K562 (cell line): ENCODE measurements around the gene C1orf198. TPM values are rescaled to one million over a fixed set of nuclear protein-coding genes. Genes with fewer than 3 reads are reported as not detected.

Experiments
- ATAC-seq: fragments of 200-7000 bp; cut with Tn5 transposase; 3 replicates; pipeline ENCODE4 v1.9.1; 2020; ENCODE audit warnings: moderate library complexity
- BruUV-seq: library from RNA; stranded (reverse); fragments of 400-500 nt; replicated peaks from 2 replicates; lab custom pipeline; 2021; lab: Mats Ljungman, UMichigan
- CTCF ChIA-PET: fragments of 300-600 bp; formaldehyde crosslinking; extraction: SDS; loops from one replicate; lab custom pipeline; 2021; ENCODE audit warnings: low intra/inter-chr PET ratio; lab: Yijun Ruan, JAX
- POLR2A ChIA-PET: fragments of 300-600, 350-650 bp; sonication (Branson Sonifier 250); formaldehyde crosslinking; extraction: SDS; loops from one replicate; lab custom pipeline; 2021; ENCODE audit warnings: antibody characterized with exemption, inconsistent platforms; lab: Yijun Ruan, JAX
- DNase-seq, 4 experiments: peaks; one replicate each; pipeline versions ENCODE4 v3.0.0 to v3.0.0-alpha.2; 2011 to 2018; ENCODE audit warnings: low spot score in 3 of 4, mixed read lengths in 3 of 4; ENCODE audit errors: extremely low read depth in 1 of 4
- FAIRE-seq: peaks from 2 replicates; lab custom pipeline; 2011; peaks lifted over from hg19 to GRCh38; lab: Jason Lieb, UNC
- H2AFZ ChIP-seq: 2 replicates; pipeline ENCODE4 v1.6.0; 2011; ENCODE audit warnings: low read depth, low read length, control low read depth, inconsistent platforms
- H3K27ac ChIP-seq: fragments of 200-600 bp; 3 replicates; pipeline ENCODE4 v1.8.0; 2011; ENCODE audit warnings: low read depth, mild to moderate bottlenecking, control low read depth, inconsistent platforms, low read length, moderate library complexity, mixed read lengths; ENCODE audit errors: extremely low read depth
- H3K27me3 ChIP-seq, 2 experiments: fragments of 300-600 bp in 1 of 2; 2 replicates in 1 of 2; 3 replicates in 1 of 2; pipeline versions ENCODE4 v1.6.0 to v1.8.0; 2011; ENCODE audit warnings: inconsistent platforms in 2 of 2, low read length in 2 of 2, mild to moderate bottlenecking in 1 of 2, mixed read lengths in 1 of 2, moderate library complexity in 1 of 2; ENCODE audit not compliant: control insufficient read depth in 2 of 2, insufficient read depth in 2 of 2
- H3K36me3 ChIP-seq: fragments of 300-600 bp; 3 replicates; pipeline ENCODE4 v1.8.0; 2011; ENCODE audit warnings: mild to moderate bottlenecking, low read length, inconsistent platforms; ENCODE audit not compliant: control insufficient read depth, insufficient read depth
- H3K4me1 ChIP-seq, 2 experiments: fragments of 200-600 bp in 1 of 2; replicated peaks in 1 of 2; 2 replicates in 1 of 2; 3 replicates in 1 of 2; pipeline versions ENCODE4 v1.5.1 to v1.8.0; 2011; ENCODE audit warnings: inconsistent platforms in 2 of 2, low read length in 2 of 2, mild to moderate bottlenecking in 1 of 2, mixed read lengths in 1 of 2, moderate library complexity in 1 of 2; ENCODE audit not compliant: control insufficient read depth in 2 of 2, insufficient read depth in 2 of 2
- H3K4me2 ChIP-seq: 2 replicates; pipeline ENCODE4 v1.6.1; 2011; ENCODE audit warnings: low read length, control low read depth, inconsistent platforms, mixed read lengths; ENCODE audit not compliant: insufficient read depth
- H3K4me3 ChIP-seq: fragments of 200-600 bp; sonication (generic), shearing (Covaris generic); 2 replicates; pipeline ENCODE4 v1.5.1; 2016; ENCODE audit warnings: control low read depth, inconsistent platforms
- H3K79me2 ChIP-seq: fragments of 200-600 bp; 3 replicates; pipeline ENCODE4 v1.8.0; 2011; ENCODE audit warnings: low read length, inconsistent platforms; ENCODE audit not compliant: control insufficient read depth, insufficient read depth
- H3K9ac ChIP-seq, 2 experiments: 2 replicates each; pipeline versions ENCODE4 v1.6.0 to v1.6.1; 2011; ENCODE audit warnings: low read depth in 2 of 2, low read length in 2 of 2, control low read depth in 1 of 2, inconsistent platforms in 1 of 2, mild to moderate bottlenecking in 1 of 2, mixed read lengths in 1 of 2; ENCODE audit not compliant: insufficient read depth in 1 of 2
- H3K9me1 ChIP-seq: one replicate; pipeline ENCODE4 v1.6.0; 2011; ENCODE audit warnings: inconsistent platforms, mild to moderate bottlenecking, low read length, moderate library complexity; ENCODE audit not compliant: control insufficient read depth, insufficient read depth
- H3K9me3 ChIP-seq: replicated peaks from 2 replicates; pipeline ENCODE4 v1.5.1; 2011; ENCODE audit warnings: low read depth, low read length, inconsistent platforms; ENCODE audit not compliant: control insufficient read depth, insufficient read depth
- H4K20me1 ChIP-seq: replicated peaks from 2 replicates; pipeline ENCODE4 v1.6.1; 2011; ENCODE audit warnings: low read length, inconsistent platforms, mixed read lengths; ENCODE audit not compliant: control insufficient read depth, insufficient read depth
- GATAD2B ChIP-seq: fragments of 450-650 bp; IDR thresholded peaks from 2 replicates; pipeline ENCODE4 v1.6.1; 2017; ENCODE audit warnings: mild to moderate bottlenecking, borderline replicate concordance
- JUNB ChIP-seq: fragments of 450-650 bp; formaldehyde crosslinking; conservative IDR thresholded peaks from 2 replicates; pipeline ENCODE4 v1.4.0; 2020; ENCODE audit warnings: mild to moderate bottlenecking
- KLF10 ChIP-seq: fragments of 250-450 bp; sonication (Bioruptor Pico); IDR thresholded peaks from 2 replicates; pipeline ENCODE4 v1.6.1; 2021; ENCODE audit warnings: matching md5 sums
- LCOR ChIP-seq: sonication (generic); formaldehyde crosslinking; IDR thresholded peaks from 2 replicates; pipeline ENCODE4 v1.8.0; 2022; ENCODE audit warnings: mild to moderate bottlenecking, missing genetic modification reagents
- NFXL1 ChIP-seq: fragments of 450-650 bp; formaldehyde crosslinking; IDR thresholded peaks from 2 replicates; pipeline ENCODE4 v1.4.0; 2021; ENCODE audit warnings: mild to moderate bottlenecking
- RAD21 ChIP-seq, 2 experiments: fragments of 250-450 bp in 1 of 2; fragments of 450-650 bp in 1 of 2; sonication (Bioruptor Pico) in 1 of 2; formaldehyde crosslinking in 1 of 2; IDR thresholded peaks in 1 of 2; conservative IDR thresholded peaks in 1 of 2; 2 replicates each; pipeline versions ENCODE4 v1.4.0 to v1.8.0; 2020 to 2022; ENCODE audit warnings: mild to moderate bottlenecking in 2 of 2, moderate library complexity in 1 of 2
- SRSF1 ChIP-seq: fragments of 200-400 bp; formaldehyde crosslinking; IDR thresholded peaks from 2 replicates; pipeline ENCODE4 v1.6.1; 2017; ENCODE audit warnings: mild to moderate bottlenecking, low read depth, low read length, moderate library complexity
- WGBS: fragments of 100-300 bp; shearing (Covaris generic); methylation state at CpG from one replicate; pipeline ENCODE4 v1.1.6; 2016; ENCODE audit warnings: low coverage, mixed read lengths; ENCODE audit not compliant: insufficient coverage; ENCODE audit errors: missing lambda C conversion rate; 5-methylcytosine and 5-hydroxymethylcytosine counted together
- in situ Hi-C: fragments of 300-500 bp; cut with MboI; formaldehyde crosslinking; loops from 4 replicates; pipeline ENCODE4 v1.15.0; 2018; ENCODE audit warnings: inconsistent platforms, mixed read lengths
- intact Hi-C: fragments of 100-400 bp; cut with micrococcal nuclease; formaldehyde crosslinking; loops from 2 replicates; pipeline ENCODE4 v1.14.2; 2022
- polyA plus RNA-seq, 8 experiments: library from polyadenylated mRNA; depleted of rRNA in 4 of 8; stranded (reverse) in 5 of 8; unstranded in 3 of 8; fragments of >200 nt; fragmentation: Nextera tagmentation in 2 of 8; fragmentation: Illumina TruSeq in 1 of 8; extraction: Ambion mirVana in 2 of 8; extraction: Trizol in 1 of 8; gene quantifications; 2 replicates each; pipeline versions ENCODE4 v1.2.1 to v1.2.3, GENCODE V29; 2011 to 2014; ENCODE audit warnings: inconsistent platforms in 1 of 8, missing spikeins in 1 of 8
- total RNA-seq, 7 experiments: library from RNA; depleted of rRNA in 6 of 7; stranded (reverse); fragments of >200 nt in 6 of 7; fragmentation: Illumina TruSeq in 2 of 7; extraction: Trizol in 2 of 7; gene quantifications; 2 replicates each; pipeline versions ENCODE4 v1.2.1 to v1.2.3, GENCODE V29; 2011 to 2021; ENCODE audit warnings: low replicate concordance in 1 of 7
- TF ChIP-seq, protein P1 (sequence below), 3 experiments: IDR thresholded peaks in 2 of 3; conservative IDR thresholded peaks in 1 of 3; 2 replicates each; pipeline ENCODE4 v1.5.1; 2011 to 2012; ENCODE audit warnings: low read length in 3 of 3, mild to moderate bottlenecking in 3 of 3, control low read depth in 2 of 3, improper control_type of control experiment in 1 of 3, inconsistent platforms in 1 of 3, low read depth in 1 of 3, mixed read lengths in 1 of 3, moderate library complexity in 1 of 3; ENCODE audit not compliant: insufficient read depth in 2 of 3
- TF ChIP-seq, protein P2 (sequence below), 2 experiments: fragments of 450-650 bp; formaldehyde crosslinking in 1 of 2; IDR thresholded peaks; 2 replicates each; pipeline versions ENCODE4 v1.4.0 to v1.6.1; 2014 to 2020; ENCODE audit warnings: mild to moderate bottlenecking in 2 of 2, borderline replicate concordance in 1 of 2, low read depth in 1 of 2
- TF ChIP-seq, protein P3 (sequence below), 2 experiments: fragments of 450-650 bp in 1 of 2; sonication (generic) in 1 of 2; formaldehyde crosslinking in 1 of 2; IDR thresholded peaks in 1 of 2; conservative IDR thresholded peaks in 1 of 2; 2 replicates each; pipeline versions ENCODE4 v1.6.1 to v1.8.1; 2016 to 2023; ENCODE audit warnings: mild to moderate bottlenecking in 2 of 2, moderate library complexity in 2 of 2, inconsistent platforms in 1 of 2, missing genetic modification reagents in 1 of 2

Gene C1orf198
- total and polyA plus RNA-seq, 9 of the 15 experiments (the other 6 are each of a cell fraction or from before 2014, with no cell fraction given), result 2.0 to 15.1 (median 10.4) TPM

DNA sequence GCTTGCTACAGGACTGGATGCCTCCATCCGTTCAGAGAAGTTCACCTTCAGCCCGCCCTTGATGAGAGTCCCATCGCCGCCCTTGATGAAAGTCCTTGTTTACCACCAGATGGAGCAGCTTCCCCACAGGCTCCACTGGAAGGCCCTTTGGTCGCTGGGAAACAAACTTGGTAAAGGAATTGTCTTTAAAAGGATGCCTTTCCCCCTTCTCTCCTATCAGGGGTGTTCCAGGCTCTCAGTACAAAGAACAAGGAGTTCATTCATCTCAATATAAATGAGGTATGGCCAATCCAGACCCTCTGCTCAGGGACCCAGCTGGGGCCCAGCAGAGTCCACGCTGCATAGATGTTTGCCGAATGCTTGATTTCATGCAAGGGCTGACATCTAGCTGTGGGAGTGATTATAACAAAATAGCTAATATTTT, 70.4 kb downstream of the C1orf198 start:
- ATAC-seq, result peak; percentile 95
- POLR2A ChIA-PET, result no interaction called here
- no peak for TF ChIP-seq SRSF1
- peak; percentile 60; the same call in 1 of the 2 replicates for TF ChIP-seq LCOR (CRISPR knock-in tag)
- TF ChIP-seq NFXL1, result no peak
- TF ChIP-seq RAD21 (CRISPR knock-in tag; conservative IDR thresholded peaks at IDR 0.05 in 1 of 2, IDR thresholded peaks at IDR 0.05 in 1 of 2), result peak; percentile 90 to 98
- TF ChIP-seq, protein P1, sequence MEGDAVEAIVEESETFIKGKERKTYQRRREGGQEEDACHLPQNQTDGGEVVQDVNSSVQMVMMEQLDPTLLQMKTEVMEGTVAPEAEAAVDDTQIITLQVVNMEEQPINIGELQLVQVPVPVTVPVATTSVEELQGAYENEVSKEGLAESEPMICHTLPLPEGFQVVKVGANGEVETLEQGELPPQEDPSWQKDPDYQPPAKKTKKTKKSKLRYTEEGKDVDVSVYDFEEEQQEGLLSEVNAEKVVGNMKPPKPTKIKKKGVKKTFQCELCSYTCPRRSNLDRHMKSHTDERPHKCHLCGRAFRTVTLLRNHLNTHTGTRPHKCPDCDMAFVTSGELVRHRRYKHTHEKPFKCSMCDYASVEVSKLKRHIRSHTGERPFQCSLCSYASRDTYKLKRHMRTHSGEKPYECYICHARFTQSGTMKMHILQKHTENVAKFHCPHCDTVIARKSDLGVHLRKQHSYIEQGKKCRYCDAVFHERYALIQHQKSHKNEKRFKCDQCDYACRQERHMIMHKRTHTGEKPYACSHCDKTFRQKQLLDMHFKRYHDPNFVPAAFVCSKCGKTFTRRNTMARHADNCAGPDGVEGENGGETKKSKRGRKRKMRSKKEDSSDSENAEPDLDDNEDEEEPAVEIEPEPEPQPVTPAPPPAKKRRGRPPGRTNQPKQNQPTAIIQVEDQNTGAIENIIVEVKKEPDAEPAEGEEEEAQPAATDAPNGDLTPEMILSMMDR (IDR thresholded peaks at IDR 0.05 in 2 of 3, conservative IDR thresholded peaks at IDR 0.05 in 1 of 3; ENCODE audit: insufficient read depth in 2 of 3, low read depth in 1 of 3, low read length in 3 of 3), result peak; percentile 79 to 84 (median 82)
- no peak for TF ChIP-seq KLF10 (CRISPR knock-in tag)
- no peak for TF ChIP-seq JUNB (CRISPR knock-in tag)
- no peak for TF ChIP-seq GATAD2B
- TF ChIP-seq, protein P2, sequence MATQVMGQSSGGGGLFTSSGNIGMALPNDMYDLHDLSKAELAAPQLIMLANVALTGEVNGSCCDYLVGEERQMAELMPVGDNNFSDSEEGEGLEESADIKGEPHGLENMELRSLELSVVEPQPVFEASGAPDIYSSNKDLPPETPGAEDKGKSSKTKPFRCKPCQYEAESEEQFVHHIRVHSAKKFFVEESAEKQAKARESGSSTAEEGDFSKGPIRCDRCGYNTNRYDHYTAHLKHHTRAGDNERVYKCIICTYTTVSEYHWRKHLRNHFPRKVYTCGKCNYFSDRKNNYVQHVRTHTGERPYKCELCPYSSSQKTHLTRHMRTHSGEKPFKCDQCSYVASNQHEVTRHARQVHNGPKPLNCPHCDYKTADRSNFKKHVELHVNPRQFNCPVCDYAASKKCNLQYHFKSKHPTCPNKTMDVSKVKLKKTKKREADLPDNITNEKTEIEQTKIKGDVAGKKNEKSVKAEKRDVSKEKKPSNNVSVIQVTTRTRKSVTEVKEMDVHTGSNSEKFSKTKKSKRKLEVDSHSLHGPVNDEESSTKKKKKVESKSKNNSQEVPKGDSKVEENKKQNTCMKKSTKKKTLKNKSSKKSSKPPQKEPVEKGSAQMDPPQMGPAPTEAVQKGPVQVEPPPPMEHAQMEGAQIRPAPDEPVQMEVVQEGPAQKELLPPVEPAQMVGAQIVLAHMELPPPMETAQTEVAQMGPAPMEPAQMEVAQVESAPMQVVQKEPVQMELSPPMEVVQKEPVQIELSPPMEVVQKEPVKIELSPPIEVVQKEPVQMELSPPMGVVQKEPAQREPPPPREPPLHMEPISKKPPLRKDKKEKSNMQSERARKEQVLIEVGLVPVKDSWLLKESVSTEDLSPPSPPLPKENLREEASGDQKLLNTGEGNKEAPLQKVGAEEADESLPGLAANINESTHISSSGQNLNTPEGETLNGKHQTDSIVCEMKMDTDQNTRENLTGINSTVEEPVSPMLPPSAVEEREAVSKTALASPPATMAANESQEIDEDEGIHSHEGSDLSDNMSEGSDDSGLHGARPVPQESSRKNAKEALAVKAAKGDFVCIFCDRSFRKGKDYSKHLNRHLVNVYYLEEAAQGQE (IDR thresholded peaks at IDR 0.05; ENCODE audit: borderline replicate concordance), result peak; percentile 90
- TF ChIP-seq, protein P2 (CRISPR knock-in tag; IDR thresholded peaks at IDR 0.05; ENCODE audit: low read depth), result no peak
- TF ChIP-seq, protein P3, sequence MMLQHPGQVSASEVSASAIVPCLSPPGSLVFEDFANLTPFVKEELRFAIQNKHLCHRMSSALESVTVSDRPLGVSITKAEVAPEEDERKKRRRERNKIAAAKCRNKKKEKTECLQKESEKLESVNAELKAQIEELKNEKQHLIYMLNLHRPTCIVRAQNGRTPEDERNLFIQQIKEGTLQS (IDR thresholded peaks at IDR 0.05), result no peak
- TF ChIP-seq, protein P3 (CRISPR knock-in tag; conservative IDR thresholded peaks at IDR 0.05), result no peak

More for the DNA sequence above, 70.4 kb downstream of the C1orf198 start:
- intact Hi-C loops, result loop anchor here (1.0 to 10.0 kb wide), 8 partner anchors 119 to 804 kb away; partner anchors contain the start of genes ARV1 and TTC13
- no peak overlapping the region for H2AFZ ChIP-seq
- no peak overlapping the region for H3K9ac ChIP-seq
- no peak overlapping the region for H3K4me3 ChIP-seq
- WGBS, result 9% methylated on average over 7 of the region's 7 CpGs
- no TSS peak for BruUV-seq
- FAIRE-seq, result peak; percentile 74
- no peaks in the 10 kb centered on the region for H3K79me2 ChIP-seq
- peak; percentile 48 to 74 (median 62) for DNase-seq
- CTCF ChIA-PET, result interaction anchor here (0.7 to 1.7 kb wide), 4 partner anchors 120 to 806 kb away, joined by 3 to 19 read pairs (median 10); no protein-coding TSS in a partner anchor
- no peak overlapping the region; the same call in 1 of the 2 replicates for H3K4me2 ChIP-seq
- no peaks in the 10 kb centered on the region for H3K9me1 ChIP-seq
- H3K9me3 ChIP-seq, result no peaks in the 10 kb centered on the region
- no peak overlapping the region for H3K27ac ChIP-seq
- in situ Hi-C loops, result no loop called here
- no peaks in the 10 kb centered on the region for H3K4me1 ChIP-seq
- H3K36me3 ChIP-seq, result no peaks in the 10 kb centered on the region
- H4K20me1 ChIP-seq, result no peaks in the 10 kb centered on the region; the same call in 1 of the 2 replicates
- peaks cover 22 to 68% of the 10 kb centered on the region in 2 experiments for H3K27me3 ChIP-seq
